ENCODE results near the gene SLC6A1. TPM values are rescaled to one million over a fixed set of nuclear protein-coding genes. Genes with fewer than 3 reads are reported as not detected.

Gene SLC6A1
- polyA plus RNA-seq, 2 of the 4 experiments (the other 2 are of a cell fraction), result not detected

DNA sequence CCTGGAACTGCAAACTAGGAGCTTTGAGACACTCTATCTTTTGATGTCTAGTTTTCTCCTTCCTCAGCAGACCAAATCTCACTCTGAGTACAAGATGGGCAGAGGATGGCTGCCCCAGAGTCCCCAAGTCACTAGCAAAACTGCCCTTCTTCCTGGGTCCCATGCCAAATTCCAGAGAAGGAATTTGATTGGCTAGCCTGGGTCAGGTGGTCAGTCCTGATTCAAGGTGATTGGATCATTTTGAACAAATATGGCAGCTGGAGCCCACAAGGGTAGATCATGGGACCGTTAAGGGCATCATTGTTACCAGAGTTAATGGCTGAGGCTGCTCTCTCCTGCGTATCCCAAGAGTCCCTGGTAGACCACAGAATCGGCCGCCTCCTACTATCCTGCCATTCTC, 21.7 kb downstream of the SLC6A1 start:
- POLR2A ChIA-PET, result no interaction called here

GRCh38 chr3:11014752-11015151, 22.2 kb downstream of the SLC6A1 start:
- Histone ChIP-seq H3K4me1 (no peaks in the 10 kb centered on the region), H3K4me2 (no peak overlapping the region), H3K9me3 (no peaks in the 10 kb centered on the region), H3K27ac (no peak overlapping the region), H3K4me3 (no peak overlapping the region)
- no peak for FAIRE-seq
- POLR2A ChIA-PET, result no interaction called here
- CTCF ChIA-PET, result interaction anchor here (1.7 to 2.5 kb wide), 3 partner anchors 8 to 256 kb away, joined by 4 to 9 read pairs (median 7); no protein-coding TSS in a partner anchor
- WGBS (ENCODE audit: missing lambda C conversion rate), result 60% methylated on average over 15 of the region's 15 CpGs
- TF ChIP-seq REST (IDR thresholded peaks at IDR 0.05) (no peak), SMC3 (IDR thresholded peaks at IDR 0.05) (no peak), MAFK (IDR thresholded peaks at IDR 0.05; ENCODE audit: partially characterized antibody) (no peak), RNF2 (IDR thresholded peaks at IDR 0.05; ENCODE audit: borderline replicate concordance, low read depth) (no peak), EHF (CRISPR knock-in tag; IDR thresholded peaks at IDR 0.05) (no peak), NR3C1 (IDR thresholded peaks at IDR 0.05) (no peak), PBX3 (IDR thresholded peaks at IDR 0.05) (no peak), PHF8 (IDR thresholded peaks at IDR 0.05; ENCODE audit: borderline replicate concordance, low read depth) (no peak), CBX8 (IDR thresholded peaks at IDR 0.05) (no peak), EHMT2 (IDR thresholded peaks at IDR 0.05; ENCODE audit: low read depth) (no peak), SREBF2 (IDR thresholded peaks at IDR 0.05) (no peak), USF2 (IDR thresholded peaks at IDR 0.05) (no peak), NPAS2 (CRISPR knock-in tag; IDR thresholded peaks at IDR 0.05; ENCODE audit: borderline replicate concordance) (no peak), ZFP36 (IDR thresholded peaks at IDR 0.05; ENCODE audit: borderline replicate concordance, partially characterized antibody) (no peak), FOXS1 (CRISPR knock-in tag; IDR thresholded peaks at IDR 0.05) (no peak), POLR2A (IDR thresholded peaks at IDR 0.05; ENCODE audit: low read length) (no peak), ATOH8 (CRISPR knock-in tag; IDR thresholded peaks at IDR 0.05; ENCODE audit: low read depth) (no peak), CHD4 (IDR thresholded peaks at IDR 0.05; ENCODE audit: borderline replicate concordance) (no peak)
- ATAC-seq, result no peak
- no peak for DNase-seq (ENCODE audit: low read depth in 1 of 2, low spot score in 1 of 2)

More for the DNA sequence above, 21.7 kb downstream of the SLC6A1 start:
- CTCF ChIA-PET, result no interaction called here
- DNase-seq (ENCODE audit: low read depth in 1 of 2, low spot score in 1 of 2) (no peak), FAIRE-seq (no peak), ATAC-seq (no peak; a peak in 1 of 6 replicates)
- 69% methylated on average over 4 of the region's 4 CpGs for WGBS (ENCODE audit: missing lambda C conversion rate)
- H3K27ac ChIP-seq, result no peak overlapping the region
- H3K4me3 ChIP-seq, result no peak overlapping the region
- TF ChIP-seq USF2 (IDR thresholded peaks at IDR 0.05), result peak; percentile 17; the same call in 1 of the 2 replicates
- TF ChIP-seq HOXB13 (CRISPR knock-in tag; IDR thresholded peaks at IDR 0.05; ENCODE audit: low read depth), result no peak
- no peaks in the 10 kb centered on the region for H3K9me3 ChIP-seq
- no peaks in the 10 kb centered on the region for H3K4me1 ChIP-seq
- no peak overlapping the region for H3K4me2 ChIP-seq

Measured in A549 (cell line).